ENCODE data around the gene SEC22A.

DNA sequence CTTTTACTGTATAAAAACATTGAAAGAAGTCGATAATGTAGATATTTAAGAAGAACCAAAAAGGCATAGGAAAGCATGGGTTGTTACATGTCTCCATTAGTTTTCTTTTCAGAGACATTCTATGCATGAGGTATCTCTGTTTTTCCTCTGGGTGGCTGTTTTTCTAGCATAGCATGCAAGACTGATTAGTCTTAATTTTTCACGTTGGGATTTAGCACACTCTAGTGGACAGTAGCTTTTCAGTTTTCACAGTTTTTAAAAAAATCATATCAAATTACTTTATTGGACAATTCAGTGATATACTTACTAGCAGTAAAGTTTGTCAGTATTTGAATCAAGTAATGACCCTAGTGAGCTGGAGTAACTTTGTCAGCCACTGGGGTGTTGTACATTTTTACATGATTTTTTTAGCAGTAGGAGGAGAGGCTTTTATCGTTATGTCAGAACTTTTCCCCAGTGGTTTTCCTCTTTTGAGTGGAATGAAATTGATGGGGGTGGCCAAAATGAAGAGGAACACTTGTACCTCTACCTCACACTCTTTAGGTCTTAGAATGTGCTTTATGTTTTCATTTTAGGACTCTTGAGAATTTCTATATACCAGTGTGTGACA lies 57.2 kb downstream of the SEC22A start:
- TF ChIP-seq, protein P1, sequence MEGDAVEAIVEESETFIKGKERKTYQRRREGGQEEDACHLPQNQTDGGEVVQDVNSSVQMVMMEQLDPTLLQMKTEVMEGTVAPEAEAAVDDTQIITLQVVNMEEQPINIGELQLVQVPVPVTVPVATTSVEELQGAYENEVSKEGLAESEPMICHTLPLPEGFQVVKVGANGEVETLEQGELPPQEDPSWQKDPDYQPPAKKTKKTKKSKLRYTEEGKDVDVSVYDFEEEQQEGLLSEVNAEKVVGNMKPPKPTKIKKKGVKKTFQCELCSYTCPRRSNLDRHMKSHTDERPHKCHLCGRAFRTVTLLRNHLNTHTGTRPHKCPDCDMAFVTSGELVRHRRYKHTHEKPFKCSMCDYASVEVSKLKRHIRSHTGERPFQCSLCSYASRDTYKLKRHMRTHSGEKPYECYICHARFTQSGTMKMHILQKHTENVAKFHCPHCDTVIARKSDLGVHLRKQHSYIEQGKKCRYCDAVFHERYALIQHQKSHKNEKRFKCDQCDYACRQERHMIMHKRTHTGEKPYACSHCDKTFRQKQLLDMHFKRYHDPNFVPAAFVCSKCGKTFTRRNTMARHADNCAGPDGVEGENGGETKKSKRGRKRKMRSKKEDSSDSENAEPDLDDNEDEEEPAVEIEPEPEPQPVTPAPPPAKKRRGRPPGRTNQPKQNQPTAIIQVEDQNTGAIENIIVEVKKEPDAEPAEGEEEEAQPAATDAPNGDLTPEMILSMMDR (IDR thresholded peaks at IDR 0.05): peak in 3 of 4 experiments; percentile 52 to 80 (median 79)
- no peak for TF ChIP-seq POLR2A (IDR thresholded peaks at IDR 0.05)

All from prostate gland (tissue), 2 donors.